Suprapubic skin (tissue), 4 donors: ENCODE results near the gene CABP4.

Experiments used
- EP300 ChIP-seq: sonication (generic); formaldehyde crosslinking; IDR thresholded peaks from one replicate; pipeline ENCODE4 v1.6.1; 2017; ENCODE audit warnings: antibody characterized with exemption
- POLR2A ChIP-seq, 2 donors: fragments of 450-650 bp; IDR thresholded peaks; one replicate each; pipeline ENCODE4 v1.6.1; 2017; ENCODE audit warnings: antibody characterized with exemption in 2 of 2, mild to moderate bottlenecking in 2 of 2, moderate library complexity in 2 of 2
- POLR2AphosphoS5 ChIP-seq, 3 donors: sonication (generic); formaldehyde crosslinking; IDR thresholded peaks; one replicate each; pipeline ENCODE4 v1.6.1; 2017; ENCODE audit warnings: antibody characterized with exemption in 3 of 3
- TF ChIP-seq, protein P1 (sequence below), 2 donors: fragments of 200-600 bp in 1 of 2; fragments of 450-650 bp in 1 of 2; sonication (generic) in 1 of 2; IDR thresholded peaks; one replicate each; pipeline ENCODE4 v1.5.1; 2016 to 2019; ENCODE audit warnings: antibody characterized with exemption in 2 of 2, mild to moderate bottlenecking in 1 of 2, moderate library complexity in 1 of 2

DNA sequence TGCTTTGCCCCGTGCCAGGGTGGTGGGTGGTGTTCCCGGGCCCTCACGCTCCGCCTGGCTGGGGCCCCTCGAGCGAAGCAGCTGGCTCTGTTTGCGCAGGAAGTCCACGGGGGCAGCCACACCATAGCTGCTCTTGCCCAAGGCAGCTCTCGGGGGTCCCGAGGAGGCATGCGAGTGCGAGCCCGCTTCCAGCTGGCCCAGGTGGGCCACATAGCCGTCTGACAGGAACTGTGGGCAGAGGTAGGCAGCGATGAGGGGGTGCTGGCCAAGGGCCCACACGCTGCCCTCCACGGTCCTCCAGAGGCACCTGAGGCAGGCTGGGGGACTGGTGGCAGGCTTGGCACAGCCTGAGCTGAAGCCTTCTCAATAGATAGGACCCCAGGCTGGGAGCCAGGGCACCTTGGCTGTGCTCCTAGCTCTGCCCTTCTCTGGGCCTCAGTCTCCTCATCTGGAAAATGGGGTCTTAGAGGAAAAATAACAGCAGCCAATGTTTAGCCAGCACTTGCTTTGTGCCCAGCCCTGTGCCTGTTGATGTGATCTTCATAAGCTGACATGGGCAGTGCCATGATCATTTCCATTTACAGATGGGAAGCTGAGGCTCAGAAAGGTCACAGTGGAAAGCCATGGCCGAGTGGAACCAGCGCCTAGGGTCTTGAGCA lies 37.0 kb downstream of the CABP4 start:
- TF ChIP-seq POLR2A (IDR thresholded peaks at IDR 0.05) (no peak), EP300 (no peak), POLR2AphosphoS5 (IDR thresholded peaks at IDR 0.05) (no peak)
- TF ChIP-seq, protein P1, sequence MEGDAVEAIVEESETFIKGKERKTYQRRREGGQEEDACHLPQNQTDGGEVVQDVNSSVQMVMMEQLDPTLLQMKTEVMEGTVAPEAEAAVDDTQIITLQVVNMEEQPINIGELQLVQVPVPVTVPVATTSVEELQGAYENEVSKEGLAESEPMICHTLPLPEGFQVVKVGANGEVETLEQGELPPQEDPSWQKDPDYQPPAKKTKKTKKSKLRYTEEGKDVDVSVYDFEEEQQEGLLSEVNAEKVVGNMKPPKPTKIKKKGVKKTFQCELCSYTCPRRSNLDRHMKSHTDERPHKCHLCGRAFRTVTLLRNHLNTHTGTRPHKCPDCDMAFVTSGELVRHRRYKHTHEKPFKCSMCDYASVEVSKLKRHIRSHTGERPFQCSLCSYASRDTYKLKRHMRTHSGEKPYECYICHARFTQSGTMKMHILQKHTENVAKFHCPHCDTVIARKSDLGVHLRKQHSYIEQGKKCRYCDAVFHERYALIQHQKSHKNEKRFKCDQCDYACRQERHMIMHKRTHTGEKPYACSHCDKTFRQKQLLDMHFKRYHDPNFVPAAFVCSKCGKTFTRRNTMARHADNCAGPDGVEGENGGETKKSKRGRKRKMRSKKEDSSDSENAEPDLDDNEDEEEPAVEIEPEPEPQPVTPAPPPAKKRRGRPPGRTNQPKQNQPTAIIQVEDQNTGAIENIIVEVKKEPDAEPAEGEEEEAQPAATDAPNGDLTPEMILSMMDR (IDR thresholded peaks at IDR 0.05): no peak
